HepG2 (cell line): ENCODE results near the gene TPRG1.

Experiments
- BRD4 ChIP-seq: sonication (generic); formaldehyde crosslinking; IDR thresholded peaks from 2 replicates; pipeline ENCODE4 v1.4.0; 2020; ENCODE audit warnings: missing genetic modification reagents
- EZH2 ChIP-seq: conservative IDR thresholded peaks from 2 replicates; pipeline ENCODE4 v1.6.1; 2012; ENCODE audit warnings: mild to moderate bottlenecking, low read depth, low read length, moderate library complexity
- GATAD2A ChIP-seq: IDR thresholded peaks from 2 replicates; pipeline ENCODE4 v1.6.1; 2016
- KLF13 ChIP-seq: sonication (generic); formaldehyde crosslinking; IDR thresholded peaks from 2 replicates; pipeline ENCODE4 v1.4.0; 2020; ENCODE audit warnings: mild to moderate bottlenecking, missing genetic modification reagents
- NR3C1 ChIP-seq: sonication (generic); formaldehyde crosslinking; IDR thresholded peaks from 2 replicates; pipeline ENCODE4 v1.4.0; 2020; ENCODE audit warnings: missing genetic modification reagents
- RAD21 ChIP-seq: fragments of 450-650 bp; formaldehyde crosslinking; IDR thresholded peaks from 2 replicates; pipeline ENCODE4 v1.5.0; 2020; ENCODE audit warnings: mild to moderate bottlenecking
- TARDBP ChIP-seq: sonication (generic); formaldehyde crosslinking; IDR thresholded peaks from 2 replicates; pipeline ENCODE4 v1.8.0; 2022; ENCODE audit warnings: mild to moderate bottlenecking, missing genetic modification reagents
- ZFP62 ChIP-seq: sonication (generic); formaldehyde crosslinking; IDR thresholded peaks from 2 replicates; pipeline ENCODE4 v1.4.0; 2020; ENCODE audit warnings: missing genetic modification reagents
- ZNF12 ChIP-seq: sonication (generic); formaldehyde crosslinking; IDR thresholded peaks from 2 replicates; pipeline ENCODE4 v1.5.0; 2020; ENCODE audit warnings: missing genetic modification reagents
- TF ChIP-seq, protein P1 (sequence below): sonication (generic); formaldehyde crosslinking; IDR thresholded peaks from 2 replicates; pipeline ENCODE4 v1.5.0; 2020; ENCODE audit warnings: mild to moderate bottlenecking, missing genetic modification reagents, moderate library complexity
- TF ChIP-seq, protein P2 (sequence below): IDR thresholded peaks from 2 replicates; pipeline ENCODE4 v1.6.1; 2016
- TF ChIP-seq, protein P3 (sequence below): sonication (generic); formaldehyde crosslinking; IDR thresholded peaks from 2 replicates; pipeline ENCODE4 v1.5.0; 2020; ENCODE audit warnings: missing genetic modification reagents
- TF ChIP-seq, protein P4 (sequence below), 2 experiments: fragments of 450-650 bp in 1 of 2; sonication (generic) in 1 of 2; formaldehyde crosslinking in 1 of 2; IDR thresholded peaks; 2 replicates each; pipeline versions ENCODE4 v1.6.1 to v1.8.0; 2016 to 2022; ENCODE audit warnings: antibody characterized with exemption in 1 of 2, mild to moderate bottlenecking in 1 of 2, missing genetic modification reagents in 1 of 2
- TF ChIP-seq, protein P5 (sequence below): sonication (generic); formaldehyde crosslinking; IDR thresholded peaks from 2 replicates; pipeline ENCODE4 v1.5.1; 2020; ENCODE audit warnings: mild to moderate bottlenecking, missing genetic modification reagents, borderline replicate concordance

DNA sequence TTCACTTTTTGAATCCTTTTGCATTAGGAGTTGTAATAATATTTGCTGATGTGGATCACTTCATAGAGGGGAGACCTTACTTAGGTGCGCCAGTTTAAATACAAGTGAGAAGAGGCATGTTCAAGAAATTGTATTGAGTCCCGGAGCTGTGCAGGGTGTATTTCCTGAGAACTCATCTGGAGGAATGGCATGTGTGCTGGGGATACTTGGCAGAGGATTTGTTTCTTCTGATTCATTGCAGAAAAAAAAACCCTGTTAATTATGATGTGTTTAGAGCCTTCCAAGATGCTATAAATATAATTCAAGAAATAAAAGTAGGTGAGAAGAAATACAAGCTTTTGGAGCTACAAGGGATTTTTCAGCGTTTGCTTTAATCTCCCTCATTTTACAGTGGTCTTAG is 97.6 kb downstream of the TPRG1 start:
- TF ChIP-seq NR3C1 (CRISPR knock-in tag): no peak
- no peak for TF ChIP-seq EZH2
- TF ChIP-seq, protein P1, sequence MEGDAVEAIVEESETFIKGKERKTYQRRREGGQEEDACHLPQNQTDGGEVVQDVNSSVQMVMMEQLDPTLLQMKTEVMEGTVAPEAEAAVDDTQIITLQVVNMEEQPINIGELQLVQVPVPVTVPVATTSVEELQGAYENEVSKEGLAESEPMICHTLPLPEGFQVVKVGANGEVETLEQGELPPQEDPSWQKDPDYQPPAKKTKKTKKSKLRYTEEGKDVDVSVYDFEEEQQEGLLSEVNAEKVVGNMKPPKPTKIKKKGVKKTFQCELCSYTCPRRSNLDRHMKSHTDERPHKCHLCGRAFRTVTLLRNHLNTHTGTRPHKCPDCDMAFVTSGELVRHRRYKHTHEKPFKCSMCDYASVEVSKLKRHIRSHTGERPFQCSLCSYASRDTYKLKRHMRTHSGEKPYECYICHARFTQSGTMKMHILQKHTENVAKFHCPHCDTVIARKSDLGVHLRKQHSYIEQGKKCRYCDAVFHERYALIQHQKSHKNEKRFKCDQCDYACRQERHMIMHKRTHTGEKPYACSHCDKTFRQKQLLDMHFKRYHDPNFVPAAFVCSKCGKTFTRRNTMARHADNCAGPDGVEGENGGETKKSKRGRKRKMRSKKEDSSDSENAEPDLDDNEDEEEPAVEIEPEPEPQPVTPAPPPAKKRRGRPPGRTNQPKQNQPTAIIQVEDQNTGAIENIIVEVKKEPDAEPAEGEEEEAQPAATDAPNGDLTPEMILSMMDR (CRISPR knock-in tag): no peak
- TF ChIP-seq RAD21 (CRISPR knock-in tag): no peak
- no peak for TF ChIP-seq TARDBP
- TF ChIP-seq BRD4 (CRISPR knock-in tag): no peak
- TF ChIP-seq, protein P2, sequence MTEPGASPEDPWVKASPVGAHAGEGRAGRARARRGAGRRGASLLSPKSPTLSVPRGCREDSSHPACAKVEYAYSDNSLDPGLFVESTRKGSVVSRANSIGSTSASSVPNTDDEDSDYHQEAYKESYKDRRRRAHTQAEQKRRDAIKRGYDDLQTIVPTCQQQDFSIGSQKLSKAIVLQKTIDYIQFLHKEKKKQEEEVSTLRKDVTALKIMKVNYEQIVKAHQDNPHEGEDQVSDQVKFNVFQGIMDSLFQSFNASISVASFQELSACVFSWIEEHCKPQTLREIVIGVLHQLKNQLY (CRISPR knock-in tag): no peak
- TF ChIP-seq, protein P3, sequence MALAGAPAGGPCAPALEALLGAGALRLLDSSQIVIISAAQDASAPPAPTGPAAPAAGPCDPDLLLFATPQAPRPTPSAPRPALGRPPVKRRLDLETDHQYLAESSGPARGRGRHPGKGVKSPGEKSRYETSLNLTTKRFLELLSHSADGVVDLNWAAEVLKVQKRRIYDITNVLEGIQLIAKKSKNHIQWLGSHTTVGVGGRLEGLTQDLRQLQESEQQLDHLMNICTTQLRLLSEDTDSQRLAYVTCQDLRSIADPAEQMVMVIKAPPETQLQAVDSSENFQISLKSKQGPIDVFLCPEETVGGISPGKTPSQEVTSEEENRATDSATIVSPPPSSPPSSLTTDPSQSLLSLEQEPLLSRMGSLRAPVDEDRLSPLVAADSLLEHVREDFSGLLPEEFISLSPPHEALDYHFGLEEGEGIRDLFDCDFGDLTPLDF: no peak
- no peak for TF ChIP-seq ZNF12 (CRISPR knock-in tag)
- TF ChIP-seq, protein P4, sequence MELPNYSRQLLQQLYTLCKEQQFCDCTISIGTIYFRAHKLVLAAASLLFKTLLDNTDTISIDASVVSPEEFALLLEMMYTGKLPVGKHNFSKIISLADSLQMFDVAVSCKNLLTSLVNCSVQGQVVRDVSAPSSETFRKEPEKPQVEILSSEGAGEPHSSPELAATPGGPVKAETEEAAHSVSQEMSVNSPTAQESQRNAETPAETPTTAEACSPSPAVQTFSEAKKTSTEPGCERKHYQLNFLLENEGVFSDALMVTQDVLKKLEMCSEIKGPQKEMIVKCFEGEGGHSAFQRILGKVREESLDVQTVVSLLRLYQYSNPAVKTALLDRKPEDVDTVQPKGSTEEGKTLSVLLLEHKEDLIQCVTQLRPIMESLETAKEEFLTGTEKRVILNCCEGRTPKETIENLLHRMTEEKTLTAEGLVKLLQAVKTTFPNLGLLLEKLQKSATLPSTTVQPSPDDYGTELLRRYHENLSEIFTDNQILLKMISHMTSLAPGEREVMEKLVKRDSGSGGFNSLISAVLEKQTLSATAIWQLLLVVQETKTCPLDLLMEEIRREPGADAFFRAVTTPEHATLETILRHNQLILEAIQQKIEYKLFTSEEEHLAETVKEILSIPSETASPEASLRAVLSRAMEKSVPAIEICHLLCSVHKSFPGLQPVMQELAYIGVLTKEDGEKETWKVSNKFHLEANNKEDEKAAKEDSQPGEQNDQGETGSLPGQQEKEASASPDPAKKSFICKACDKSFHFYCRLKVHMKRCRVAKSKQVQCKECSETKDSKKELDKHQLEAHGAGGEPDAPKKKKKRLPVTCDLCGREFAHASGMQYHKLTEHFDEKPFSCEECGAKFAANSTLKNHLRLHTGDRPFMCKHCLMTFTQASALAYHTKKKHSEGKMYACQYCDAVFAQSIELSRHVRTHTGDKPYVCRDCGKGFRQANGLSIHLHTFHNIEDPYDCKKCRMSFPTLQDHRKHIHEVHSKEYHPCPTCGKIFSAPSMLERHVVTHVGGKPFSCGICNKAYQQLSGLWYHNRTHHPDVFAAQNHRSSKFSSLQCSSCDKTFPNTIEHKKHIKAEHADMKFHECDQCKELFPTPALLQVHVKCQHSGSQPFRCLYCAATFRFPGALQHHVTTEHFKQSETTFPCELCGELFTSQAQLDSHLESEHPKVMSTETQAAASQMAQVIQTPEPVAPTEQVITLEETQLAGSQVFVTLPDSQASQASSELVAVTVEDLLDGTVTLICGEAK (IDR thresholded peaks at IDR 0.05): no peak
- TF ChIP-seq, protein P4 (CRISPR knock-in tag; IDR thresholded peaks at IDR 0.05): no peak
- TF ChIP-seq ZFP62 (CRISPR knock-in tag): no peak
- no peak for TF ChIP-seq KLF13 (CRISPR knock-in tag)
- TF ChIP-seq, protein P5, sequence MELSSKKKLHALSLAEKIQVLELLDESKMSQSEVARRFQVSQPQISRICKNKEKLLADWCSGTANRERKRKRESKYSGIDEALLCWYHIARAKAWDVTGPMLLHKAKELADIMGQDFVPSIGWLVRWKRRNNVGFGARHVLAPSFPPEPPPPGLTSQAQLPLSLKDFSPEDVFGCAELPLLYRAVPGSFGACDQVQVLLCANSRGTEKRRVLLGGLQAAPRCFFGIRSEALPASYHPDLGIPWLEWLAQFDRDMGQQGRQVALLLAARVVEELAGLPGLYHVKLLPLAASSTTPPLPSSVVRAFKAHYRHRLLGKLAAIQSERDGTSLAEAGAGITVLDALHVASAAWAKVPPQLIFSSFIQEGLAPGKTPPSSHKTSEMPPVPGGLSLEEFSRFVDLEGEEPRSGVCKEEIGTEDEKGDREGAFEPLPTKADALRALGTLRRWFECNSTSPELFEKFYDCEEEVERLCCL (CRISPR knock-in tag): no peak
- TF ChIP-seq GATAD2A: no peak
